Hepatocyte (in vitro differentiated cells): ENCODE measurements around the gene KTI12. TPM values are rescaled to one million over a fixed set of nuclear protein-coding genes. Genes with fewer than 3 reads are reported as not detected.

ENCODE experiments used
- DNase-seq: peaks from one replicate; pipeline ENCODE4 v3.0.0-alpha.2; 2016; ENCODE audit warnings: low spot score
- H2AFZ ChIP-seq: fragments of 200-600 bp; sonication (generic); 2 replicates; pipeline ENCODE4 v1.6.0; 2016; ENCODE audit warnings: antibody characterized with exemption, mild to moderate bottlenecking
- H3K27ac ChIP-seq: fragments of 200-600 bp; sonication (generic); 2 replicates; pipeline ENCODE4 v1.5.1; 2016; ENCODE audit warnings: mild to moderate bottlenecking
- H3K27me3 ChIP-seq: fragments of 200-600 bp; sonication (generic); 2 replicates; pipeline ENCODE4 v1.6.1; 2016
- H3K36me3 ChIP-seq: fragments of 200-600 bp; sonication (generic); replicated peaks from 2 replicates; pipeline ENCODE4 v1.5.1; 2016; ENCODE audit warnings: low read depth; ENCODE audit not compliant: insufficient read depth
- H3K4me1 ChIP-seq: fragments of 200-600 bp; sonication (generic); 2 replicates; pipeline ENCODE4 v1.5.1; 2016; ENCODE audit warnings: mild to moderate bottlenecking, moderate library complexity; ENCODE audit not compliant: insufficient read depth
- H3K4me2 ChIP-seq: fragments of 200-600 bp; sonication (generic); 2 replicates; pipeline ENCODE4 v1.6.0; 2016
- H3K4me3 ChIP-seq: fragments of 200-600 bp; sonication (generic); 2 replicates; pipeline ENCODE4 v1.5.1; 2016; ENCODE audit warnings: mild to moderate bottlenecking
- H3K79me2 ChIP-seq: fragments of 200-600 bp; sonication (generic); 2 replicates; pipeline ENCODE4 v1.6.0; 2017; ENCODE audit warnings: mild to moderate bottlenecking
- H3K9me2 ChIP-seq: fragments of 200-600 bp; sonication (generic); replicated peaks from 2 replicates; pipeline ENCODE4 v1.6.0; 2017; ENCODE audit warnings: mild to moderate bottlenecking; ENCODE audit not compliant: insufficient read depth
- H3K9me3 ChIP-seq: fragments of 200-600 bp; sonication (generic); 2 replicates; pipeline ENCODE4 v1.5.1; 2016; ENCODE audit warnings: low read depth, mild to moderate bottlenecking
- H4K20me1 ChIP-seq: fragments of 200-600 bp; sonication (generic); 2 replicates; pipeline ENCODE4 v1.6.0; 2016; ENCODE audit warnings: mild to moderate bottlenecking; ENCODE audit not compliant: insufficient read depth, poor library complexity, severe bottlenecking
- EZH2 ChIP-seq: fragments of 200-600 bp; sonication (generic); IDR thresholded peaks from 2 replicates; pipeline ENCODE4 v1.6.1; 2016; ENCODE audit warnings: antibody characterized with exemption, mild to moderate bottlenecking, borderline replicate concordance
- EZH2phosphoT487 ChIP-seq: fragments of 200-600 bp; sonication (generic); IDR thresholded peaks from one replicate; pipeline ENCODE4 v1.6.1; 2018; ENCODE audit warnings: antibody characterized with exemption, mild to moderate bottlenecking, low read depth, moderate library complexity; ENCODE audit not compliant: unreplicated experiment, severe bottlenecking
- WGBS: methylation state at CpG from one replicate; pipeline ENCODE4 v1.1.6; 2016; ENCODE audit warnings: low lambda C conversion rate; ENCODE audit errors: missing lambda C conversion rate; 5-methylcytosine and 5-hydroxymethylcytosine counted together
- polyA plus RNA-seq: library from polyadenylated mRNA; unstranded; fragments of >200 nt; fragmentation: Nextera tagmentation; extraction: Ambion mirVana; gene quantifications from 2 replicates; pipeline ENCODE4 v1.2.1, GENCODE V29; 2016
- total RNA-seq: library from RNA; depleted of rRNA; stranded (reverse); fragments of >200 nt; gene quantifications from 2 replicates; pipeline ENCODE4 v1.2.3, GENCODE V29; 2014
- TF ChIP-seq, protein P1 (sequence below): fragments of 200-600 bp; sonication (generic); IDR thresholded peaks from 2 replicates; pipeline ENCODE4 v1.5.1; 2016; ENCODE audit warnings: antibody characterized with exemption, mild to moderate bottlenecking; ENCODE audit not compliant: poor library complexity

KTI12 gene
- total and polyA plus RNA-seq, 2 experiments from 2014 or later: 10.4 to 14.8 TPM

DNA sequence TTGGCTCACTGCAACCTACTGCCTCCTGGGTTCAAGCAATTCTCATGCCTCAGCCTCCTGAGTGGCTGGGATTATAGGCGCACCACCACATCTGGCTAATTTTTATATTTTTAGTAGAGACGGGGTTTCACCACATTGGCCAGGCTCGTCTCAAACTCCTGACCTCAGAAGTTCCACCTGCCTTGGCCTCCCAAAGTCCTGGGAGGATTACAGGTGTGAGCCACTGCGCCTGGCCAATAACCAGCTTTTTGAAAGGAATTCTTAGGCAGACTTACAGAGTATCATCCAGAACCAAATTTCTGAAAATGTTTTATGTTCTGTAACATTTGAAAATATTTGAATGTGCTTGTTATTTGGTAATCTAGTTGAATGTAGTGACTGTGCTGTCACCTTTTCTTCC is 37.1 kb upstream of the KTI12 start:
- H3K4me3 ChIP-seq: no peak overlapping the region
- H3K9me2 ChIP-seq: no peaks in the 10 kb centered on the region
- H3K4me1 ChIP-seq: no peaks in the 10 kb centered on the region
- 95% methylated on average over 4 of the region's 4 CpGs for WGBS
- peaks cover 20% of the 10 kb centered on the region for H4K20me1 ChIP-seq
- no peaks in the 10 kb centered on the region for H3K27me3 ChIP-seq
- TF ChIP-seq, protein P1, sequence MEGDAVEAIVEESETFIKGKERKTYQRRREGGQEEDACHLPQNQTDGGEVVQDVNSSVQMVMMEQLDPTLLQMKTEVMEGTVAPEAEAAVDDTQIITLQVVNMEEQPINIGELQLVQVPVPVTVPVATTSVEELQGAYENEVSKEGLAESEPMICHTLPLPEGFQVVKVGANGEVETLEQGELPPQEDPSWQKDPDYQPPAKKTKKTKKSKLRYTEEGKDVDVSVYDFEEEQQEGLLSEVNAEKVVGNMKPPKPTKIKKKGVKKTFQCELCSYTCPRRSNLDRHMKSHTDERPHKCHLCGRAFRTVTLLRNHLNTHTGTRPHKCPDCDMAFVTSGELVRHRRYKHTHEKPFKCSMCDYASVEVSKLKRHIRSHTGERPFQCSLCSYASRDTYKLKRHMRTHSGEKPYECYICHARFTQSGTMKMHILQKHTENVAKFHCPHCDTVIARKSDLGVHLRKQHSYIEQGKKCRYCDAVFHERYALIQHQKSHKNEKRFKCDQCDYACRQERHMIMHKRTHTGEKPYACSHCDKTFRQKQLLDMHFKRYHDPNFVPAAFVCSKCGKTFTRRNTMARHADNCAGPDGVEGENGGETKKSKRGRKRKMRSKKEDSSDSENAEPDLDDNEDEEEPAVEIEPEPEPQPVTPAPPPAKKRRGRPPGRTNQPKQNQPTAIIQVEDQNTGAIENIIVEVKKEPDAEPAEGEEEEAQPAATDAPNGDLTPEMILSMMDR: no peak
- TF ChIP-seq EZH2 (no peak), EZH2phosphoT487 (no peak)
- no peaks in the 10 kb centered on the region for H3K36me3 ChIP-seq
- H3K79me2 ChIP-seq: peaks cover 78% of the 10 kb centered on the region
- H2AFZ ChIP-seq: no peak overlapping the region
- no peak overlapping the region for H3K4me2 ChIP-seq
- DNase-seq: no peak
- H3K27ac ChIP-seq: no peak overlapping the region
- no peaks in the 10 kb centered on the region for H3K9me3 ChIP-seq

DNA sequence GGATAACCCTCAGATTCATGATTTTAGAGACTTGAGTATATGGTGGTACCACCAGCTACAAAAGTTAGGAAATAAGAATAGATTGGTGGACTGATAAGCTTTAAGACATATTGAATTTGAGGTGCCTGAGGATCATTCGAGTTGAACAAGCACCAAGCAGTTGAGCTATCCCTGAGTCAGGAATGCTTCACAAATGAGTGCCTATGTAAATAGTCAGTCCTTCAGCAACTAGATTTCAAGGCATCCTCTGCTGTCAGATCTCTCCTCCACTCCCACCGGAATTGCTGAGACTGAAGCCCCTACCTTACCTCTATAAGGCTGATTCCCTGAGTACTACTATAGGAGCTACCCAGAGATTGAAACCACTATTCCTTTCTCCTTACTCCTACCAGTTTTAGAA is 29.6 kb upstream of the KTI12 start:
- peaks cover 85% of the 10 kb centered on the region for H3K79me2 ChIP-seq
- H3K4me3 ChIP-seq: no peak overlapping the region
- no peak overlapping the region for H3K4me2 ChIP-seq
- H3K9me2 ChIP-seq: no peaks in the 10 kb centered on the region
- H3K27me3 ChIP-seq: no peaks in the 10 kb centered on the region
- H4K20me1 ChIP-seq: peaks cover 29% of the 10 kb centered on the region
- no peak overlapping the region for H2AFZ ChIP-seq
- 98% methylated on average over 2 of the region's 2 CpGs for WGBS
- TF ChIP-seq EZH2phosphoT487: no peak
- no peak for TF ChIP-seq EZH2
- TF ChIP-seq, protein P1: no peak
- H3K36me3 ChIP-seq: peaks cover 6% of the 10 kb centered on the region
- H3K4me1 ChIP-seq: peaks cover 3% of the 10 kb centered on the region
- H3K9me3 ChIP-seq: no peaks in the 10 kb centered on the region
- no peak for DNase-seq
- no peak overlapping the region for H3K27ac ChIP-seq

DNA sequence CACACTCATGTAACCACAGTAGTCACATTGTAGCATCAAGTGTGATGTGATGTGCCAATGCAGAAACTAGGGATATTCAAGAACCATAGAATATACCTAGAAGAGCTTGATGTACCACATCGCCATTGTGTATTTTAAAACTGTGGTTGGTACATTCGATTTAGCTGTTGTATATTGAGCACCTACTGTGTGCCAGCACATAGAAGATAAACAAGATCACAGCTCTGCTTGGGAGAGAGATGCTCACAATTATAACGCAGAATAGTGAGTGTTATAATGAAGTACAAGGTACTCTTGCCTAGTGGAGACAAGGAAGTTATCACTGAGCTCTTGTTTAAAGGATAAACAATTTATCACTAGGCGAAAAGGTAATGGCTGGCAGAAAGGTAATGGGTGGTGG is 27.2 kb upstream of the KTI12 start:
- no peak for DNase-seq
- Histone ChIP-seq H4K20me1 (peaks cover 27% of the 10 kb centered on the region), H3K9me3 (no peaks in the 10 kb centered on the region), H3K4me1 (peaks cover 14% of the 10 kb centered on the region), H3K36me3 (peaks cover 6% of the 10 kb centered on the region), H2AFZ (no peak overlapping the region), H3K4me2 (no peak overlapping the region), H3K4me3 (no peak overlapping the region), H3K9me2 (no peaks in the 10 kb centered on the region), H3K27me3 (no peaks in the 10 kb centered on the region), H3K79me2 (peaks cover 87% of the 10 kb centered on the region), H3K27ac (no peak overlapping the region)
- WGBS: 99% methylated on average over 4 of the region's 4 CpGs
- TF ChIP-seq, protein P1: no peak
- TF ChIP-seq EZH2phosphoT487 (no peak), EZH2 (no peak)

DNA sequence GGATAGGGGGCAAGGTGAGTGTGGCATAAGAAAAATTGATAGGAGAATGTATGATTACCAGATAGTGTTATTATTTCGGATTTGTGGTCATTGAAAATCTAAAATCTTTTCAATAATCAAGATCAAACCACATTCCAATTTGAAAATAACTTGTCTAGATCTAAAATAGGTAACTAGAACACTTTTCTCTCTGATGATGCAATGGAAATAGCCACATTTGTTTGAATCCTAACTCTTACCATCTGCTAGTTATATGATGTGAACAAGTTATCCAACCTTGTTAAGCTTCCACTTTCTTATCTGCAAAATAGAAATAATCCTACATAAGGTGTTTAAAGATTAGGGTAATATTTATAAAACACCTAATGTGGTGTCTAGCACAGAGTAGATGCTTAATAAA is 26.3 kb upstream of the KTI12 start:
- no peaks in the 10 kb centered on the region for H3K9me2 ChIP-seq
- no peak overlapping the region for H3K4me3 ChIP-seq
- 100% methylated on average over 1 of the region's 1 CpG for WGBS
- peaks cover 27% of the 10 kb centered on the region for H4K20me1 ChIP-seq
- H3K4me1 ChIP-seq: peaks cover 14% of the 10 kb centered on the region
- H3K4me2 ChIP-seq: peak overlapping the region; percentile 93
- peaks cover 6% of the 10 kb centered on the region for H3K36me3 ChIP-seq
- peaks cover 79% of the 10 kb centered on the region for H3K79me2 ChIP-seq
- no peak overlapping the region for H2AFZ ChIP-seq
- no peaks in the 10 kb centered on the region for H3K9me3 ChIP-seq
- DNase-seq: no peak
- H3K27me3 ChIP-seq: no peaks in the 10 kb centered on the region
- TF ChIP-seq EZH2phosphoT487: no peak
- no peak for TF ChIP-seq EZH2
- TF ChIP-seq, protein P1: no peak
- H3K27ac ChIP-seq: no peak overlapping the region
